ENCODE measurements around the gene PMF1. TPM values are rescaled to one million over a fixed set of nuclear protein-coding genes. Genes with fewer than 3 reads are reported as not detected.

The PMF1 gene
- 51.4 TPM for total RNA-seq (ENCODE audit: unreplicated experiment)
- long read RNA-seq, transcript PMF1-202 (5 exons, 1,068 nt), result major isoform, 31 of 35 reads
- long read RNA-seq, partial matches to known transcripts, result 1 of 35 reads
- long read RNA-seq, other reads (novel, unspliced or antisense), result 0 of 35 reads

DNA sequence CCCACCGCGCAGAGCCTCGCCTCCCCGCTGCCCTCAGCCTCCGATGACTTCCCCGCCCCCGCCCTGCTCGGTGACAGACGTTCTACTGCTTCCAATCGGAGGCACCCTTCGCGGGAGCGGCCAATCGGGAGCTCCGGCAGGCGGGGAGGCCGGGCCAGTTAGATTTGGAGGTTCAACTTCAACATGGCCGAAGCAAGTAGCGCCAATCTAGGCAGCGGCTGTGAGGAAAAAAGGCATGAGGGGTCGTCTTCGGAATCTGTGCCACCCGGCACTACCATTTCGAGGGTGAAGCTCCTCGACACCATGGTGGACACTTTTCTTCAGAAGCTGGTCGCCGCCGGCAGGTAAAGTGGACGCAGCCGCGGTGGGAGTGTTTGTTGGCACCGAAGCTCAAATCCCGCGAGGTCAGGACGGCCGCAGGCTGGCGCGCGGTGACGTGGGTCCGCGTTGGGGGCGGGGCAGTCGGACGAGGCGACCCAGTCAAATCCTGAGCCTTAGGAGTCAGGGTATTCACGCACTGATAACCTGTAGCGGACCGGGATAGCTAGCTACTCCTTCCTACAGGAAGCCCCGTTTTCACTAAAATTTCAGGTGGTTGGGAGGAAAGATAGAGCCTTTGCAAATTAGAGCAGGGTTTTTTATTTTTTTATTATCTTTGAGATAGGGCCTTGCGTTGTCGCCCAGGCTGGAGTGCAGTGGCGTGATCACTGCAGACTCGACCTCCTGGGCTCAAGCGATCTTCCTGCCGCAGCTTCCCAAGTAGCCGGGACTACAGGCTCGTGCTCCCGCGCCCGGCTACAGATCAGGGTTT is at the start of gene PMF1:
Gene PMF1, plus strand, starts transcription at position 175 of the 811 bp plus-strand sequence. Its CDS starts 9 bp downstream, at position 184.
- peaks cover 9% of the 10 kb centered on the region for H3K27me3 Mint-ChIP-seq (ENCODE audit: unreplicated experiment)
- TF ChIP-seq CTCF (IDR thresholded peaks at IDR 0.05; ENCODE audit: unreplicated experiment), result no peak
- peak; percentile 94 for DNase-seq (ENCODE audit: low spot score)
- peak within 1 kb of the TSS; percentile 95 for H3K4me3 Mint-ChIP-seq (ENCODE audit: unreplicated experiment)
- H3K9me3 Mint-ChIP-seq (ENCODE audit: unreplicated experiment), result no peaks in the 10 kb centered on the region
- peak within 1 kb of the TSS; percentile 98 for H3K27ac Mint-ChIP-seq (ENCODE audit: unreplicated experiment)
- H3K36me3 Mint-ChIP-seq (ENCODE audit: low read depth, unreplicated experiment), result peaks cover 17% of the 10 kb centered on the region
- peaks cover 9% of the 10 kb centered on the region for H3K4me1 Mint-ChIP-seq (ENCODE audit: unreplicated experiment)

DNA sequence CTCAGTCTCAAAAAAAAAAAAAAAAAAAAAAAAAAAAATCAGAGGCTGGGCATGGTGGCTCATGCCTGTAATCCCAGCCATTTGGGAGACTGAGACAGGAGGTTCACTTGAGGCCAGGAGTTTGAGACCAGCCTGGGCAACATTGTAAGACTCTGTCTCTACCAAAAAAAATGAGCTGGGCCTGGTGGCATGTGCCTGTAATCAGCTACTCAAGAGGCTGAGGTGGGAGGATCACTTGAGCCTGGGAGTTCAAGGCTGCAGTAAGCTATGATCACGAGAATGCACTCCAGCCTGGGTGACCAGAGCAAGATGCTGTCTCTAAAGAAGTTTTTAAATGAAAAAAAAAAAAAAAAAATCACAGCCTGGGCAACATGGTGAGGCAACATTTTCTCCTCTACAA is 49.1 kb upstream of the PMF1 start:
- Mint-ChIP-seq H3K9me3 (ENCODE audit: unreplicated experiment) (no peaks in the 10 kb centered on the region), H3K36me3 (ENCODE audit: low read depth, unreplicated experiment) (no peaks in the 10 kb centered on the region), H3K4me3 (ENCODE audit: unreplicated experiment) (no peak overlapping the region), H3K4me1 (ENCODE audit: unreplicated experiment) (peaks cover 17% of the 10 kb centered on the region), H3K27me3 (ENCODE audit: unreplicated experiment) (peaks cover 6% of the 10 kb centered on the region), H3K27ac (ENCODE audit: unreplicated experiment) (no peak overlapping the region)
- no peak for TF ChIP-seq CTCF (IDR thresholded peaks at IDR 0.05; ENCODE audit: unreplicated experiment)
- no peak for DNase-seq (ENCODE audit: low spot score)

DNA sequence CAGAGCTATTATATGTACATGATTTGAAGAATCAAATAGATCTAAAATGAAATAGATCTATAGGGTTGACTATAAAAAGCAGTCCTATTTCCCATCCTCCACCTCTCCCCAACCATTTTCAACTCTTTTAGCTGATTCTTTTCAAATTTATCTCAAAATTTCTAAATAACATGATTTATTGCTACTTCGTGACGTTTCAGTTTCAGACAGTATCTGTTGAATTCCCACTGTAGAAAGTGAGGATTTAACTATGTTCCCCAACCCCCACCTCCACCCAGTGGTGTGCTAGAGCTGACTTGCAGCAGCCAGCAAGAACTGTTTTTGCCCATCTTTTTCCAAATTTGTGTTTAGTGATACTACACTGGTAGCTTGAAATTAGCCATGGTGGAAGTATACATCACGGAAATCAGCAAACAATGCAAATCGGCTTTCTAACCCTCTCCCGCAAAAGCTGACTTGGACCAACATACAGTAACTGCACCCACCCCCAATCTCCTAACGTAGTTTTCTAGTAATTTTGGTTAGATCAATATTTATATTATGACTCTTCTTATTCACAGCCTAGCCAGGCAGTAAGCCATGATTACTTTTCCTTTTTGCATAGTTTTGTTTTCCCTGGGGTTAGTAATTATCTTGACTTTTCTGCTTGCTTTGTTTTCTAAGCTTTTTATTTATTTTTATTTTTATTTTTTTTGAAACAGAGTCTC is 48.5 kb upstream of the PMF1 start:
- TF ChIP-seq CTCF (IDR thresholded peaks at IDR 0.05; ENCODE audit: unreplicated experiment), result no peak
- H3K36me3 Mint-ChIP-seq (ENCODE audit: low read depth, unreplicated experiment), result no peaks in the 10 kb centered on the region
- H3K27me3 Mint-ChIP-seq (ENCODE audit: unreplicated experiment), result peaks cover 4% of the 10 kb centered on the region
- no peaks in the 10 kb centered on the region for H3K9me3 Mint-ChIP-seq (ENCODE audit: unreplicated experiment)
- peaks cover 13% of the 10 kb centered on the region for H3K4me1 Mint-ChIP-seq (ENCODE audit: unreplicated experiment)
- H3K27ac Mint-ChIP-seq (ENCODE audit: unreplicated experiment), result no peak overlapping the region
- H3K4me3 Mint-ChIP-seq (ENCODE audit: unreplicated experiment), result no peak overlapping the region
- DNase-seq (ENCODE audit: low spot score), result no peak

- no peak overlapping the region for H3K27ac Mint-ChIP-seq (ENCODE audit: unreplicated experiment)
- no peak overlapping the region for H3K4me3 Mint-ChIP-seq (ENCODE audit: unreplicated experiment)
- no peak for TF ChIP-seq CTCF (IDR thresholded peaks at IDR 0.05; ENCODE audit: unreplicated experiment)
Measured at GRCh38 chr1:156165083-156165482, 47.7 kb upstream of the PMF1 start.

More at GRCh38 chr1:156165083-156165482, 47.7 kb upstream of the PMF1 start:
- no peak for DNase-seq (ENCODE audit: low spot score)
- H3K27me3 Mint-ChIP-seq (ENCODE audit: unreplicated experiment), result peaks cover 3% of the 10 kb centered on the region
- no peaks in the 10 kb centered on the region for H3K9me3 Mint-ChIP-seq (ENCODE audit: unreplicated experiment)
- no peaks in the 10 kb centered on the region for H3K36me3 Mint-ChIP-seq (ENCODE audit: low read depth, unreplicated experiment)
- H3K4me1 Mint-ChIP-seq (ENCODE audit: unreplicated experiment), result peaks cover 9% of the 10 kb centered on the region
